ENCODE measurements around the gene C17orf67. TPM values are rescaled to one million over a fixed set of nuclear protein-coding genes. Genes with fewer than 3 reads are reported as not detected.
"Not testable (repeated sequence)": the region's sequence is repeated elsewhere in the genome, so short reads cannot be mapped to it uniquely, and the experiment has no call there.

The C17orf67 gene
- total and polyA plus RNA-seq, 10 donors = 2.0 to 10.4 (median 4.4) TPM

DNA sequence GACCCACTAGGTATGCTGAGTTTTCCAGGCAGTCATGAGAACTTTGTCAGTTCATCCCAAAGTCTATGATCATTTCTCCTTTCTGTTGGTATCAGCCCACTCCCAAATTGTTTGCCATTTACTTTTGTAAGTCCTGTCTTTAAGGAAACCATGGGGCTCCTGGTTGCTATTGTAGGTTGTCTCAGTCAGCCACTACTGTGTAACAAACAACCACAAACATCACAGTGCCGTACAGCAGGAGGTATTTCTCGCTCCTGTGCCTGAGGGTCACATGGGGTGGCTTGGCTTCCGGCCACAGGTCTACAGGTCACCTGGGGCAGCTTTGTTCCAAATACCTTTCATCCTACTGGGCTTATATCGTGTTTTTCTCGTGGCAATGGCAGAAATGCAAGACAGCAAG is 71.6 kb downstream of the C17orf67 start:
- intact Hi-C loops (cut with DNase I; ENCODE audit: low total_unique reads) = no loop called here
- DNase-seq = no peak
- TF ChIP-seq POLR2AphosphoS5 (IDR thresholded peaks at IDR 0.05) (no peak), POLR2A (IDR thresholded peaks at IDR 0.05) (no peak)
- TF ChIP-seq, protein P1, sequence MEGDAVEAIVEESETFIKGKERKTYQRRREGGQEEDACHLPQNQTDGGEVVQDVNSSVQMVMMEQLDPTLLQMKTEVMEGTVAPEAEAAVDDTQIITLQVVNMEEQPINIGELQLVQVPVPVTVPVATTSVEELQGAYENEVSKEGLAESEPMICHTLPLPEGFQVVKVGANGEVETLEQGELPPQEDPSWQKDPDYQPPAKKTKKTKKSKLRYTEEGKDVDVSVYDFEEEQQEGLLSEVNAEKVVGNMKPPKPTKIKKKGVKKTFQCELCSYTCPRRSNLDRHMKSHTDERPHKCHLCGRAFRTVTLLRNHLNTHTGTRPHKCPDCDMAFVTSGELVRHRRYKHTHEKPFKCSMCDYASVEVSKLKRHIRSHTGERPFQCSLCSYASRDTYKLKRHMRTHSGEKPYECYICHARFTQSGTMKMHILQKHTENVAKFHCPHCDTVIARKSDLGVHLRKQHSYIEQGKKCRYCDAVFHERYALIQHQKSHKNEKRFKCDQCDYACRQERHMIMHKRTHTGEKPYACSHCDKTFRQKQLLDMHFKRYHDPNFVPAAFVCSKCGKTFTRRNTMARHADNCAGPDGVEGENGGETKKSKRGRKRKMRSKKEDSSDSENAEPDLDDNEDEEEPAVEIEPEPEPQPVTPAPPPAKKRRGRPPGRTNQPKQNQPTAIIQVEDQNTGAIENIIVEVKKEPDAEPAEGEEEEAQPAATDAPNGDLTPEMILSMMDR (IDR thresholded peaks at IDR 0.05 in 8 of 11, conservative IDR thresholded peaks at IDR 0.05 in 3 of 11) = no peak
- Histone ChIP-seq H3K4me1 (no peaks in the 10 kb centered on the region), H3K27me3 (replicated peaks in 1 of 7) (peaks cover 0 to 3% (median 0%) of the 10 kb centered on the region in 7 donors), H3K36me3 (no peaks in the 10 kb centered on the region), H3K4me3 (no peak overlapping the region), H3K27ac (no peak overlapping the region), H3K9me3 (no peaks in the 10 kb centered on the region)
- WGBS, 5 donors = 84 to 93% (median 90%) methylated on average over 5 of the region's 5 CpGs

DNA sequence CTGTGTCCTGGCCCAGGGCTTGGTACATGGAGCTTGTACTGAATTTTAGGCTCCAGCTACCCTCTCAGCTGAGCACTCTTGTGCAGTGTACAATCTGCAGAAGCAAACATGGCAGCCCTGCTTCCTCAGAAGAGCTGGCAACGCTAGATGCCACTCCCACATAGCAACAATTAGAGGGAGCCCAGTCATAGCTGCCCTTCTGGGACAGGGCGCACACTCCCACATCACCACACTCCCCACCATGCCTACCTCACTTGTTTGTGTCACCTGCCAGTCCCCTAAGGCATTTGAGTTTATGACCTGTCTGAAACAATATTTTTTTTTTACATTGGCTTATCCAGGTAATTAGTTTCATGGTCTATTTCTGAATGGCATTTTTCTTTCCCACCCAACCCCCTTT is 72.3 kb downstream of the C17orf67 start:
- Histone ChIP-seq H3K4me1 (peaks cover 0 to 5% (median 0%) of the 10 kb centered on the region in 6 donors), H3K27ac (no peak overlapping the region), H3K9me3 (no peaks in the 10 kb centered on the region), H3K36me3 (no peaks in the 10 kb centered on the region), H3K27me3 (replicated peaks in 1 of 7) (peaks cover 0 to 3% (median 0%) of the 10 kb centered on the region in 7 donors), H3K4me3 (no peak overlapping the region)
- WGBS, 5 donors = 73 to 95% (median 79%) methylated on average over 2 of the region's 2 CpGs
- TF ChIP-seq POLR2AphosphoS5 (IDR thresholded peaks at IDR 0.05) = no peak
- TF ChIP-seq, protein P1 (IDR thresholded peaks at IDR 0.05 in 8 of 11, conservative IDR thresholded peaks at IDR 0.05 in 3 of 11) = no peak
- no peak for DNase-seq
- intact Hi-C loops (cut with DNase I; ENCODE audit: low total_unique reads) = no loop called here

DNA sequence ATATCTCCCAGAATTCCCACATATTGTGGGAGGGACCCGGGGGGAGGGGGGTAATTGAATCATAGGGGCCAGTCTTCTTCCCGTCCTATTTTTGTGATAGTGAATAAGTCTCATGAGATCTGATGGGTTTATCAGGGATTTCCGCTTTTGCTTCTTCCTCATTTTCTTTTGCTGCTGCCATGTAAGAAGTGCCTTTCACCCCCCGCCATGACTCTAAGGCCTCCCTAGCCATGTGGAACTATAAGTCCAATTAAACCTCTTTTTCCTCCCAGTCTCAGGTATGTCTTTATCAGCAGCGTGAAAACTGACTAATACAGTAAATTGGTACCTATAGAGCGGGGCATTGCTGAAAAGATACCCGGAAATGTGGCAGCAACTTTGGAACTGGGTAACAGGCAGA is 76.1 kb downstream of the C17orf67 start:
- peaks cover 0 to 21% (median 1%) of the 10 kb centered on the region in 6 donors for H3K4me1 ChIP-seq
- H3K27ac ChIP-seq; intact Hi-C loops (cut with DNase I; ENCODE audit: low total_unique reads); H3K4me3 ChIP-seq; H3K9me3 ChIP-seq; DNase-seq; H3K27me3 ChIP-seq (replicated peaks in 1 of 7); H3K36me3 ChIP-seq: not testable (repeated sequence)
- WGBS, 5 donors = 76 to 92% (median 90%) methylated on average over 7 of the region's 7 CpGs

DNA sequence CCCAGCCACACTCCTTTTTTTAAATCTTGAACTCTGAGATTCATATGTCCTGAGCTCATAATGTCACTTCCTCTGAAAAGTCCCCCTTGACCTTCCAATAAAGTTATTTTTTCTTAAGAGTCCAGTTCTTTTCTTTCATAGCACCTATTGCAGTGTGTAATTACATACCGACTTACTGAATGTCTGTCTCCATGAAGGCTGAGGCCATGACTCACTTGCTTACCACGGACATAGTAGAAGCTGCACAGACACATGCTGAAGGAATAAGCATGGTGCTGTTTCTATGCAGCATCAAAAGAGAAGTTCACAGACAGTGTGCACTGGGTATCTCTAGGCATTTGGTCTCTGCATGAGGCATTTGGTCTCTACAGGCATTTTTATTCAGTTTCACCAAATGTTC is 77.2 kb downstream of the C17orf67 start:
- WGBS, 5 donors = 59 to 69% (median 60%) methylated on average over 2 of the region's 2 CpGs
- TF ChIP-seq POLR2AphosphoS5 (IDR thresholded peaks at IDR 0.05) (no peak), POLR2A (IDR thresholded peaks at IDR 0.05) (no peak)
- TF ChIP-seq, protein P1 (IDR thresholded peaks at IDR 0.05 in 8 of 11, conservative IDR thresholded peaks at IDR 0.05 in 3 of 11) = no peak

DNA sequence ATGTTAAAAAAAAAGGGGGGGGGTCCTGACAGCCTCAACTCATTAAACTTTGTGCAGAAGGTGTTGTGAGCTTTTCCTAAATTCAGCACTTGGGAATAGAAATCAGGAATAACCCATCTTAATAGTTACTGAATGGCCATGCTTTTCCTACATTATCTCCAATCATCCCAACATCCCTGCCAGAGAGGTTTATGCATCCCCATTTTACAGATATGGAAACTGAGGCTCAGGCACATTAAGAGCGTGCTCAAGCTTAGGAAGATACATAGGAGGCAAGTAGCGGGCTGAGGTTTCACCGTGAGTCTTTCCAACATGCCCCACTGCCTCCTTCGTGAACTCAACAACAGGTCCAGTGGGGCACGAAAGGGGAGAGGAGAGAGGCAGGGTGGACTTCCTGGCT is 78.4 kb downstream of the C17orf67 start:
- Histone ChIP-seq H3K27me3 (replicated peaks in 1 of 7) (peaks cover 0 to 4% (median 0%) of the 10 kb centered on the region in 7 donors), H3K36me3 (no peaks in the 10 kb centered on the region), H3K4me1 (peaks cover 0 to 44% (median 11%) of the 10 kb centered on the region in 6 donors), H3K27ac (no peak overlapping the region), H3K9me3 (no peaks in the 10 kb centered on the region), H3K4me3 (no peak overlapping the region)
- TF ChIP-seq POLR2A (IDR thresholded peaks at IDR 0.05) (no peak), POLR2AphosphoS5 (IDR thresholded peaks at IDR 0.05) (no peak)
- TF ChIP-seq, protein P1 (IDR thresholded peaks at IDR 0.05 in 8 of 11, conservative IDR thresholded peaks at IDR 0.05 in 3 of 11) = no peak
- no peak for DNase-seq
- 76 to 83% (median 81%) methylated on average over 5 of the region's 5 CpGs for WGBS, 5 donors
- intact Hi-C loops (cut with DNase I; ENCODE audit: low total_unique reads) = no loop called here

More for the DNA sequence above, 77.2 kb downstream of the C17orf67 start:
- Histone ChIP-seq H3K36me3 (no peaks in the 10 kb centered on the region), H3K27ac (no peak overlapping the region), H3K4me1 (peaks cover 0 to 32% (median 5%) of the 10 kb centered on the region in 6 donors), H3K4me3 (no peak overlapping the region), H3K27me3 (replicated peaks in 1 of 7) (peaks cover 0 to 4% (median 0%) of the 10 kb centered on the region in 7 donors), H3K9me3 (no peaks in the 10 kb centered on the region)
- intact Hi-C loops (cut with DNase I; ENCODE audit: low total_unique reads) = no loop called here
- DNase-seq = no peak

Data from spleen (tissue), 11 donors.